GM23248 (cell line): Measurements from ENCODE around the gene EMID1. TPM values are rescaled to one million over a fixed set of nuclear protein-coding genes. Genes with fewer than 3 reads are reported as not detected.

ENCODE experiments used
- DNase-seq: peaks from one replicate; pipeline ENCODE4 v3.0.0-alpha.2; 2015
- H2AFZ ChIP-seq: fragments of 200-600 bp; sonication (generic); 2 replicates; pipeline ENCODE4 v1.6.1; 2016; ENCODE audit warnings: antibody characterized with exemption
- H3F3A ChIP-seq: fragments of 200-600 bp; sonication (generic); 2 replicates; pipeline ENCODE4 v1.6.1; 2016; ENCODE audit warnings: mild to moderate bottlenecking, antibody characterized with exemption, mixed run types; ENCODE audit not compliant: insufficient read depth
- H3K27ac ChIP-seq: fragments of 200-600 bp; sonication (generic); 2 replicates; pipeline ENCODE4 v1.5.1; 2016; ENCODE audit warnings: mild to moderate bottlenecking
- H3K27me3 ChIP-seq: fragments of 200-600 bp; sonication (generic); replicated peaks from 2 replicates; pipeline ENCODE4 v1.6.1; 2016; ENCODE audit warnings: mild to moderate bottlenecking; ENCODE audit not compliant: insufficient read depth
- H3K36me3 ChIP-seq: fragments of 200-600 bp; sonication (generic); 2 replicates; pipeline ENCODE4 v1.6.1; 2016; ENCODE audit warnings: low read depth, mild to moderate bottlenecking
- H3K4me1 ChIP-seq: fragments of 200-600 bp; sonication (generic); 2 replicates; pipeline ENCODE4 v1.6.1; 2016; ENCODE audit warnings: mild to moderate bottlenecking; ENCODE audit not compliant: insufficient read depth
- H3K4me2 ChIP-seq: fragments of 200-600 bp; sonication (generic); one replicate; pipeline ENCODE4 v1.6.1; 2016; ENCODE audit warnings: mild to moderate bottlenecking; ENCODE audit not compliant: unreplicated experiment
- H3K4me3 ChIP-seq: fragments of 200-600 bp; sonication (generic); 2 replicates; pipeline ENCODE4 v1.5.1; 2016; ENCODE audit warnings: mild to moderate bottlenecking
- H3K79me2 ChIP-seq: fragments of 200-600 bp; sonication (generic); 2 replicates; pipeline ENCODE4 v1.6.1; 2016; ENCODE audit warnings: mild to moderate bottlenecking; ENCODE audit not compliant: insufficient read depth
- H3K9ac ChIP-seq: fragments of 200-600 bp; sonication (generic); 2 replicates; pipeline ENCODE4 v1.6.1; 2016; ENCODE audit warnings: mild to moderate bottlenecking
- H3K9me2 ChIP-seq: fragments of 200-600 bp; sonication (generic); 2 replicates; pipeline ENCODE4 v1.6.1; 2016; ENCODE audit warnings: mixed run types, mild to moderate bottlenecking, moderate library complexity; ENCODE audit not compliant: insufficient read depth
- H3K9me3 ChIP-seq: fragments of 200-600 bp; sonication (generic); one replicate; pipeline ENCODE4 v1.6.1; 2017; ENCODE audit warnings: low read depth
- H4K20me1 ChIP-seq: fragments of 200-600 bp; sonication (generic); 2 replicates; pipeline ENCODE4 v1.6.0; 2016; ENCODE audit not compliant: insufficient read depth
- EZH2 ChIP-seq: fragments of 200-600 bp; sonication (generic); IDR thresholded peaks from 2 replicates; pipeline ENCODE4 v1.6.1; 2018; ENCODE audit warnings: antibody characterized with exemption, mild to moderate bottlenecking; ENCODE audit not compliant: insufficient read depth, poor library complexity, severe bottlenecking
- EZH2phosphoT487 ChIP-seq: fragments of 200-600 bp; sonication (generic); IDR thresholded peaks from 2 replicates; pipeline ENCODE4 v1.6.1; 2018; ENCODE audit warnings: antibody characterized with exemption, moderate library complexity, mild to moderate bottlenecking, low read depth; ENCODE audit not compliant: insufficient read depth
- WGBS, 2 experiments: methylation state at CpG; one replicate each; pipeline ENCODE4 v1.1.6; 2015 to 2017; ENCODE audit warnings: low lambda C conversion rate in 2 of 2, low coverage in 1 of 2; ENCODE audit errors: missing lambda C conversion rate in 2 of 2; 5-methylcytosine and 5-hydroxymethylcytosine counted together
- in situ Hi-C: fragments of 300-500 bp; cut with MboI; formaldehyde crosslinking; loops from 2 replicates; pipeline ENCODE4 v1.15.0; 2020
- polyA plus RNA-seq: library from polyadenylated mRNA; unstranded; fragments of >200 nt; fragmentation: Nextera tagmentation; extraction: Ambion mirVana; gene quantifications from 2 replicates; pipeline ENCODE4 v1.2.1, GENCODE V29; 2016
- total RNA-seq: library from RNA; depleted of rRNA; stranded (reverse); fragments of >200 nt; shearing (Covaris generic); gene quantifications from 2 replicates; pipeline ENCODE4 v1.2.3, GENCODE V29; 2014

Gene EMID1
- total and polyA plus RNA-seq, 2 experiments from 2014 or later = not detected

DNA sequence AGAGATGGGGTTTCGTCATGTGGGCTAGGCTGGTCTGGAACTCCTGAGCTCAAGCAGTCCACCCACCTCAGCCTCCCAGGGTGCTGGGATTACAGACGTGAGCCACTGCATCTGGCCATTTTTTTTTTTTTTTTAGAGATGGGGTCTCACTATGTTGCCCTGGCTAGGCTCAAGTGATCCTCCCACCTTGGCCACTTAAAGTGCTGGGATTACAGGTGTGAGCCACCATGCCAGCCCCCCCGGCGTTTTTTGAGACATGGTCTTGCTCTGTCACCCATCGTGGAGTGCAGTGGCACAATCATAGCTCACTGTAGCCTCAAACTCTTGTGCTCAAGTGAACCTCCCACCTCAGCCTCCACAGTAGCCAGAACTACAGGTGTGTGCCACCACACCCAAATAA is 45.6 kb downstream of the EMID1 start:
- no peak overlapping the region for H2AFZ ChIP-seq
- WGBS, 2 experiments = 74 to 80% methylated on average over 5 of the region's 5 CpGs
- no peak overlapping the region for H3K4me3 ChIP-seq
- no peaks in the 10 kb centered on the region for H3K4me1 ChIP-seq
- H3K4me2 ChIP-seq = no peak overlapping the region
- H3K79me2 ChIP-seq = no peaks in the 10 kb centered on the region
- H3K27me3 ChIP-seq = no peaks in the 10 kb centered on the region
- in situ Hi-C loops = no loop called here
- H3K9ac ChIP-seq = no peak overlapping the region
- no peaks in the 10 kb centered on the region for H3F3A ChIP-seq
- H3K9me3 ChIP-seq = no peaks in the 10 kb centered on the region
- no peak for TF ChIP-seq EZH2phosphoT487
- TF ChIP-seq EZH2 = no peak
- H3K27ac ChIP-seq = no peak overlapping the region
- no peak for DNase-seq
- no peaks in the 10 kb centered on the region for H4K20me1 ChIP-seq
- H3K36me3 ChIP-seq = no peaks in the 10 kb centered on the region
- H3K9me2 ChIP-seq = no peaks in the 10 kb centered on the region

DNA sequence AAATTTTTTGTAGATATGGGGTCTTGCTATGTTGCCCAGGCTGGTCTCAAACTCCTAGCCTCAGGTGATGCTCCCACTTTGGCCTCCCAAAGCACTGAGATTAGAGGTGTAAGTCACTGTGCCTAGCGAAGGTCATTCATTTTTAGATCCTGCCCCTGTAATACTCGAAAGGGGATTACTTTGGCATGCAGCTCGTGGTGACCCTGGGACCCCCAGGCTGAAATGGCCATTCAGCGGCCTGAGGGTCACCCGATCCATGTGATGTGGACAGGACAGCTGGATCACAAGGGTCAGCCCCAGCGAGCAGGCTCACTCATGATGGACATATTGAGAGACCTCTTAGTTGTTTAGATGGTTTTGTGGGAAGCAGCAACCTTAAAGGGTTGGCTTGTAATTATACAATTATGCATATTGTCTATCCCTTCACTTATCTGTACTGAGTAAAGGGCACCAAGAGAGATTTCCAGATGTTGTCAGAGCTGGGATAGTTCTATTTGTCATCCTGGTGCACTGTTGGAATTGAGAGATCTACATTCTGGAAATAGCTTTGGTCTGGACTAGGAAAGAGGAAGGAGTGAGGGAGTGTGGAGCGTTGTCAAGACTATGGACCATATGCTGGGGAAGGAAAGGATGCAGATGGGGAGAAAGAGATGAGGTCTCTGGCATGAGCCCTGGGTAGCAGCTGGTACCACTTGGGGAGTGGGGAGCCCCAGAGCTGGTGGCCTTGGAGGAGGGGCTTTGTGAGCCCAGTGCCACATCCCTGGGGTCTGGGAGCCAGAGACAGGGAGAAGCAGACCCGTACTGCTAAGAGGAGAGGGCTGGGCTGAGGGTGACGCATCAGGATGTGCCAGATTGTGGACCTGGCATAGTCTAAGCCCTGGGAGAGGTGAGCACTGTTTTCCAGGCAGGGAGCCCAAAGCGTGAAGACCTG is 46.5 kb downstream of the EMID1 start:
- H3K79me2 ChIP-seq = no peaks in the 10 kb centered on the region
- no peaks in the 10 kb centered on the region for H3K36me3 ChIP-seq
- H4K20me1 ChIP-seq = no peaks in the 10 kb centered on the region
- WGBS, 2 experiments = 80 to 84% methylated on average over 10 of the region's 10 CpGs
- TF ChIP-seq EZH2 (no peak), EZH2phosphoT487 (no peak)
- no peak overlapping the region for H3K27ac ChIP-seq
- H3K4me3 ChIP-seq = no peak overlapping the region
- no peak overlapping the region for H2AFZ ChIP-seq
- no peaks in the 10 kb centered on the region for H3K4me1 ChIP-seq
- H3K9me3 ChIP-seq = no peaks in the 10 kb centered on the region
- no peak overlapping the region for H3K9ac ChIP-seq
- no peaks in the 10 kb centered on the region for H3K27me3 ChIP-seq
- no peaks in the 10 kb centered on the region for H3F3A ChIP-seq
- DNase-seq = no peak
- H3K9me2 ChIP-seq = no peaks in the 10 kb centered on the region
- H3K4me2 ChIP-seq = no peak overlapping the region
- in situ Hi-C loops = no loop called here

DNA sequence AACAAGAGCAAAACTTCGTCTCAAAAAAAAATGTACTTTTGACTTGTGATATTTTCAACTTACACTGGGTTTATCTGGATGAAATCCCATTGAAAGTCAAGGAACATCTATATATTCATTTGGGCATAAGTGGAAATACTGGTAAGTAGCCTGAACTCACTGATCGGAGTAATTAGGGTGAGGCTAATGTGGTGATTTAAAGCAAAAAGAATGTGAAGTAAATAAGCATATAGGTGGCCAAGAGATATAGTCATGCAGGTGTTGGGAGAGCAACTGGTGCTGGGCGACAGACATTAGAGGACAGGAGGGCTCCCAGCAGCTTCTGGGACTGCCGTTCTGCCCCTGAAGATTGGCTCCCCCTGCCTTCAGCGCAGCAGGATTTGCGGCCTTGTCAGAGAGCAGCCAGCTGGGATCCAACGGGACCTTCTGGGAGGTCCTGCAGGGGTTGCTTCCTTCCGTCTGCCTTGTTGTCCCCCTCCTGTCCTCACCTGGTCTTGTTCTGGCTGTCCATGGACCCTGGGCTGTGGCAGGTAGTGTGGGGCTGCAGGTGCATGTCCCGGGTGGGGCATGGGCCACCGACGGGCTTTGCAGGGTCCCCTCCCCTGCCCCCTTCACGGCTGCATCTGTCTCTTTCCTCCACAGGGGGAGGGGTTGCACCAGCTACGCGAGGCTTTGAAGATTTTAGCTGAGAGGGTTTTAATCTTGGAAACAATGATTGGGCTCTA is 48.0 kb downstream of the EMID1 start:
- Histone ChIP-seq H3K4me3 (no peak overlapping the region), H3K9me2 (no peaks in the 10 kb centered on the region)

DNA sequence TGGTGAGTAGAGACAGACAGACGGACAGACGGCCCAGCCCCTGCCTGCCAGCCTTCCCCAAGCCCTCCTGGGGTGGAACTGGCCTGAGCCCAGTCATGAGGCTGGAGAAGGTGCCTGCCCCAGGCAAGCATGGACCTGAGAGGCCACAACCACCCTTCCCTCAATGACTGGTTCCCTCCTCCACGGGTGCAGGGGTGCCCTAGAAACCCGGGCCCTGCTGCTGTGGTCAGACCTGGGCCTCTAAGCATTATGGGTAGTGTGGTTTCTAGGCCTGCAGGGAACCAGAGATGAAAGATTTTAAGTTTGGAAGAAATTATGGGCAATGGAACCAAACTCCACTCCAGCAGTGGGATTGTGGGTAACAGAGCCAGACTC is 48.6 kb downstream of the EMID1 start:
- DNase-seq = no peak
- H3K36me3 ChIP-seq = no peaks in the 10 kb centered on the region
- no peak overlapping the region for H3K27ac ChIP-seq
- no peaks in the 10 kb centered on the region for H3K79me2 ChIP-seq
- no peak overlapping the region for H3K9ac ChIP-seq
- no peaks in the 10 kb centered on the region for H3K9me2 ChIP-seq
- in situ Hi-C loops = no loop called here
- H3K27me3 ChIP-seq = no peaks in the 10 kb centered on the region
- H3F3A ChIP-seq = no peaks in the 10 kb centered on the region
- H3K4me2 ChIP-seq = no peak overlapping the region
- no peak for TF ChIP-seq EZH2phosphoT487
- TF ChIP-seq EZH2 = no peak
- 65 to 66% methylated on average over 4 of the region's 4 CpGs for WGBS, 2 experiments
- H2AFZ ChIP-seq = no peak overlapping the region
- H3K4me1 ChIP-seq = no peaks in the 10 kb centered on the region
- no peak overlapping the region for H3K4me3 ChIP-seq
- H4K20me1 ChIP-seq = no peaks in the 10 kb centered on the region
- H3K9me3 ChIP-seq = no peaks in the 10 kb centered on the region

More for the DNA sequence above, 48.0 kb downstream of the EMID1 start:
- H3K4me1 ChIP-seq = no peaks in the 10 kb centered on the region
- no peaks in the 10 kb centered on the region for H3K79me2 ChIP-seq
- no peaks in the 10 kb centered on the region for H3K36me3 ChIP-seq
- no peaks in the 10 kb centered on the region for H3F3A ChIP-seq
- no peaks in the 10 kb centered on the region for H4K20me1 ChIP-seq
- TF ChIP-seq EZH2 (no peak), EZH2phosphoT487 (no peak)
- no peaks in the 10 kb centered on the region for H3K9me3 ChIP-seq
- H3K4me2 ChIP-seq = no peak overlapping the region
- in situ Hi-C loops = no loop called here
- H2AFZ ChIP-seq = no peak overlapping the region
- WGBS, 2 experiments = 62% methylated on average over 14 of the region's 14 CpGs
- no peak overlapping the region for H3K27ac ChIP-seq
- no peaks in the 10 kb centered on the region for H3K27me3 ChIP-seq
- no peak for DNase-seq
- H3K9ac ChIP-seq = no peak overlapping the region
